Measurements from ENCODE around the gene CFAP206.

GRCh38 chr6:87376643-87377042, 31.1 kb upstream of the CFAP206 start:
- TF ChIP-seq CTCF (IDR thresholded peaks at IDR 0.05) (no peak), POLR2A (IDR thresholded peaks at IDR 0.05) (no peak)

Data from vagina (tissue), 2 donors.